Large intestine (tissue), 3 donors: Measurements from ENCODE around the gene MED15. TPM values are rescaled to one million over a fixed set of nuclear protein-coding genes. Genes with fewer than 3 reads are reported as not detected.

ENCODE experiments used
- DNase-seq, 2 donors: peaks; one replicate each; pipeline versions ENCODE4 v3.0.0 to v3.0.0-alpha.2; 2013
- H3K27ac ChIP-seq: one replicate; pipeline ENCODE4 v1.5.1; 2013; ENCODE audit warnings: low read length
- H3K27me3 ChIP-seq: 2 replicates; pipeline ENCODE4 v1.6.1; 2013; ENCODE audit warnings: low read length; ENCODE audit not compliant: control insufficient read depth, insufficient read depth
- H3K36me3 ChIP-seq: 2 replicates; pipeline ENCODE4 v1.6.1; 2013; ENCODE audit warnings: low read length; ENCODE audit not compliant: control insufficient read depth, insufficient read depth
- H3K4me1 ChIP-seq: one replicate; pipeline ENCODE4 v1.6.1; 2013; ENCODE audit warnings: low read length; ENCODE audit not compliant: control insufficient read depth, insufficient read depth
- H3K4me3 ChIP-seq: one replicate; pipeline ENCODE4 v1.5.1; 2013; ENCODE audit warnings: low read length
- H3K9me3 ChIP-seq: one replicate; pipeline ENCODE4 v1.6.1; 2013; ENCODE audit warnings: mild to moderate bottlenecking, low read depth, low read length, moderate library complexity; ENCODE audit not compliant: control insufficient read depth
- WGBS: methylation state at CpG from one replicate; pipeline ENCODE4 v1.1.5; 2013; ENCODE audit warnings: low lambda C conversion rate; ENCODE audit not compliant: insufficient coverage; 5-methylcytosine and 5-hydroxymethylcytosine counted together
- polyA plus RNA-seq: library from polyadenylated mRNA; unstranded; fragments of 120-200 nt; gene quantifications from one replicate; pipeline ENCODE4 v1.2.1, GENCODE V29; 2013

MED15 gene
- polyA plus RNA-seq, 1 donor = 51.5 TPM

GRCh38 chr22:20552443-20553401 lies 45.3 kb downstream of the MED15 start:
- Histone ChIP-seq H3K36me3 (peaks cover 58% of the 10 kb centered on the region), H3K4me3 (no peak overlapping the region), H3K27ac (peak overlapping the region; percentile 63), H3K9me3 (no peaks in the 10 kb centered on the region), H3K27me3 (no peaks in the 10 kb centered on the region), H3K4me1 (peaks cover 15% of the 10 kb centered on the region)
- 47% methylated on average over 2 of the region's 15 CpGs for WGBS
- DNase-seq = peak in 1 of 2 donors; percentile 58

GRCh38 chr22:20553947-20554741 lies 46.7 kb downstream of the MED15 start:
- Histone ChIP-seq H3K27me3 (no peaks in the 10 kb centered on the region), H3K4me1 (peaks cover 15% of the 10 kb centered on the region), H3K9me3 (no peaks in the 10 kb centered on the region), H3K27ac (no peak overlapping the region), H3K4me3 (no peak overlapping the region), H3K36me3 (peaks cover 68% of the 10 kb centered on the region)
- DNase-seq = no peak
- WGBS = no CpG with 5 or more reads among the region's 8 CpGs

GRCh38 chr22:20554824-20555223 lies 47.4 kb downstream of the MED15 start:
- H3K36me3 ChIP-seq = peaks cover 74% of the 10 kb centered on the region
- no peaks in the 10 kb centered on the region for H3K27me3 ChIP-seq
- no peak overlapping the region for H3K27ac ChIP-seq
- H3K4me3 ChIP-seq = no peak overlapping the region
- WGBS = no CpG with 5 or more reads among the region's 14 CpGs
- H3K4me1 ChIP-seq = peaks cover 15% of the 10 kb centered on the region
- H3K9me3 ChIP-seq = no peaks in the 10 kb centered on the region
- no peak for DNase-seq

GRCh38 chr22:20558534-20558933 lies 51.1 kb downstream of the MED15 start:
- H3K4me3 ChIP-seq = no peak overlapping the region
- H3K4me1 ChIP-seq = peaks cover 4% of the 10 kb centered on the region
- H3K27ac ChIP-seq = no peak overlapping the region
- H3K36me3 ChIP-seq = peaks cover 73% of the 10 kb centered on the region
- no peaks in the 10 kb centered on the region for H3K9me3 ChIP-seq
- no peak for DNase-seq
- H3K27me3 ChIP-seq = no peaks in the 10 kb centered on the region
- no CpG with 5 or more reads among the region's 2 CpGs for WGBS

- Histone ChIP-seq H3K4me3 (no peak overlapping the region), H3K9me3 (no peaks in the 10 kb centered on the region), H3K36me3 (peaks cover 68% of the 10 kb centered on the region), H3K4me1 (no peaks in the 10 kb centered on the region), H3K27ac (no peak overlapping the region), H3K27me3 (no peaks in the 10 kb centered on the region)
- no peak for DNase-seq
- 96% methylated on average over 4 of the region's 4 CpGs for WGBS
These were observed 51.9 kb downstream of the MED15 start for GRCh38 chr22:20559174-20559760.

- Histone ChIP-seq H3K9me3 (no peaks in the 10 kb centered on the region), H3K27ac (no peak overlapping the region), H3K36me3 (peaks cover 67% of the 10 kb centered on the region), H3K4me3 (no peak overlapping the region), H3K27me3 (no peaks in the 10 kb centered on the region), H3K4me1 (no peaks in the 10 kb centered on the region)
- WGBS = 100% methylated on average over 3 of the region's 3 CpGs
- DNase-seq = no peak
These were observed 53.3 kb downstream of the MED15 start for GRCh38 chr22:20560716-20561115.

GRCh38 chr22:20561882-20562281 lies 54.5 kb downstream of the MED15 start:
- Histone ChIP-seq H3K27ac (no peak overlapping the region), H3K9me3 (no peaks in the 10 kb centered on the region), H3K4me3 (no peak overlapping the region), H3K36me3 (peaks cover 66% of the 10 kb centered on the region), H3K4me1 (no peaks in the 10 kb centered on the region), H3K27me3 (no peaks in the 10 kb centered on the region)
- DNase-seq = no peak
- no CpG with 5 or more reads among the region's 4 CpGs for WGBS

- no peak overlapping the region for H3K27ac ChIP-seq
- no peak overlapping the region for H3K4me3 ChIP-seq
- no peaks in the 10 kb centered on the region for H3K4me1 ChIP-seq
- no peaks in the 10 kb centered on the region for H3K27me3 ChIP-seq
- peaks cover 68% of the 10 kb centered on the region for H3K36me3 ChIP-seq
- no peak for DNase-seq
- no peaks in the 10 kb centered on the region for H3K9me3 ChIP-seq
- WGBS = 100% methylated on average over 3 of the region's 14 CpGs
These were observed 55.4 kb downstream of the MED15 start for GRCh38 chr22:20562607-20563465.

- no peak overlapping the region for H3K27ac ChIP-seq
- no peaks in the 10 kb centered on the region for H3K27me3 ChIP-seq
- H3K4me3 ChIP-seq = no peak overlapping the region
- H3K36me3 ChIP-seq = peaks cover 69% of the 10 kb centered on the region
- H3K9me3 ChIP-seq = no peaks in the 10 kb centered on the region
- DNase-seq = no peak
- H3K4me1 ChIP-seq = no peaks in the 10 kb centered on the region
- no CpG with 5 or more reads among the region's 4 CpGs for WGBS
These were observed 56.1 kb downstream of the MED15 start for GRCh38 chr22:20563466-20563906.
